Measurements from ENCODE around the gene FAAP20.
A peak's percentile ranks its signal among the peaks of the same experiment; 100 is the strongest.

FAAP20 gene

DNA sequence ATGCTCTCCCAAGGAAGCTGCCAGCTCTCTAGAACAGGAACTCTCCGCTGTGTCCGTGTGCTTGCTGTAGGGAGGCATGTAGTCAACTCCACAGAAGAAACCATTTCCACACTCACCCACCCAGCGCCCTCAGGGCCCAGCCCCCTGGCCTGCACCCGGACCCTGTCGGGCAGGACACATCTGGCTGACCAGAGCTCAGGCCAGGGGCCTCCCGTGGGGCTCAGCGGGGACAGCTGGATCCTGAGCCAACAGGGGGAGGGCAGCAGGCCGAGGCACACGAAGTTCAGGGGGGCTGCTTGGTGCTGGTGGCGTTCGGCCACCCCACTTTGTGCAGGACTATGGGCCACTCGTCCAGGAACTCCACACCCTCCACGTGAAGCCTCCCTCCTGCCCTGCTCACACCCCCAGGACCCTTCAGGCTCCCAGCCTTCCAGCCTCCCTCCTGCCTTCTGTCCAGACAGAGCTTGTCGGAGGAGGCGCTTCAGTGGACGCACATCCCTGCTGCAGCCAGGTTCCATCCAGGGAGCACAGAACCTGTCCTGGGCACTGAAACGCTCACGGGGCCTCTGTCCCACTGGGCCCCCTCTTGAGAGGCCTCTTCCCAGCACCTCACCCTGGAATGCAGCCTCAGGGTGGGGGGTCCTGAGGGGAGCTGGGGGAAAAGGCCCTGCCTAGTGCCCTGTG lies 15.0 kb upstream of the FAAP20 start:
- DNase-seq, result no peak

DNA sequence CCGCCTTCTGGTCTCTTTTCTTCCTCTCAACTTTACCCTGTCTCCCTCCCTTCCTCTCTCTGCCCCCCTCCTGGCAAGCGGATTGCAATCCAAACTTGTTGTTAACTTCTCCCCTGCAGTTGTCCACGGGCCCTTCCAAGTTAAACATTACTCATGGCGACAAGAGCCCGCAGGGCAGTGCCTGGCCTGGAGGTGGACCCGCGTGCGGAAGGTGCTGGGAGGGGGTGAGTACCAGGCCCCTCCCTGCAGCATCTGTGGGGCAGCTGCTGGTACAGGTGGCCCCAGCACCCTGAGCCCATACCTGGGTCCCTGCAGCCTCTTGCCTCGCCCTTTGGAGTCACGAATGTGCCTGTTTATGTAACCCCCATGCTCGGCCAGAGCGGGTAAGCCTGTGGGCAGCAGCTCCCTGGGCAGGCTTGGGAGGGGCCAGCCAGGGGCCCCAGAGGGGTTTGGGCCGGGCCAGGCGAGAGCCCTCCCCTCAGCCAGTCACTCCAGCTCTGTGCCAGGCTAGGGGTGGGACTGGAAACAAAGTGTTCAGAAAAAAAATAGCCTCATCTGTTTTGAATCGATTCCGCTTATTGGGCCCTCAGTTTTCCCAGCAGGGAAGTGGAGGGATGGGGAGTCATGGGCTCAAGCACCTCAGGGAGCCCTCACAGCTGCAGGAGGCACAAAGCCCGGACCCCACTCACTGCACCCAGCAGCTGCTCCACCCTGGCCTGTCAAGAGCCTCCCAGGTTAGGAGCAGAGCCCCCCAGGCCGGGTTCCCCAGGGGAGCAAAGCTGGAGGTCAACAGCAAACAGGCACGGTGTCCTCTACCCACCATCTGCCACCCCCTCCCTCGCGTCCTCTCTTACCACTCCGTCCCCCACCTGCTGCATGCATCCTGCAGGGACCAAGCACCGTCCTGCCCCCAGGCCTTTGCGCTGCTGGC lies 14.0 kb upstream of the FAAP20 start:
- DNase-seq, result no peak

DNA sequence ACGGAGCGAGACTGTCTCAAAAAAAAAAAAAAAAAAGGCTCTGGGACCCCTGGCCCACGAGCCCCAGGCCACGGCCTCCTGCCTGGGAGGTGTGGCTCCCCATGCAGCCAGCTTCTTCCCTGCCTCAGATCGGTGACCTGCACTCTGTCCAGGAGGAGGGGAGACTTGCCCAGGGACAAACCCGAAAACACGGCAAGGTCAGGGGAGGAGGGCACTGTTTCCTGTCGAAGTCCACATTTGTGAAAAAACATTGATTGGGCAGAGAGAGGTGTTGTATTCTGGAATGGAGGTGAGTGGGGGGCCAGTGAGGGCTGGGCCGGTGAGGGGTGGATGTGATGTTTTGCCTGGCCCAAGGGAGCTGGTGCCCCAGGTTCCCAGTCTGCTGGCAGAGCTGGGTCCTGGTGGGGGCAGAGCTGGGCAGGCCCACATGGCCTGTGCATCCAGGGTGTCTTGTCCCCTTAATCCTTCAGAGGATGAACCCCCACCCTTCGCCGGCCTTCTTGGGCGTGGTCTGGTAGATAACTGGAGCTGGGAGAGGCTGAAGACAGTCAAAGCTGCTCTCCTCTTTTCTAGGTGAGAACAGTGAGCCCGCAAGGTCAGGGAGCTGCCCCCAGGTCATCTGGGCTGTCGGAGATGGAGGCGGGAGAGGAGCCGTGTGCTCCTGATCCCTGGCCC lies 12.4 kb upstream of the FAAP20 start:
- DNase-seq, result no peak

DNA sequence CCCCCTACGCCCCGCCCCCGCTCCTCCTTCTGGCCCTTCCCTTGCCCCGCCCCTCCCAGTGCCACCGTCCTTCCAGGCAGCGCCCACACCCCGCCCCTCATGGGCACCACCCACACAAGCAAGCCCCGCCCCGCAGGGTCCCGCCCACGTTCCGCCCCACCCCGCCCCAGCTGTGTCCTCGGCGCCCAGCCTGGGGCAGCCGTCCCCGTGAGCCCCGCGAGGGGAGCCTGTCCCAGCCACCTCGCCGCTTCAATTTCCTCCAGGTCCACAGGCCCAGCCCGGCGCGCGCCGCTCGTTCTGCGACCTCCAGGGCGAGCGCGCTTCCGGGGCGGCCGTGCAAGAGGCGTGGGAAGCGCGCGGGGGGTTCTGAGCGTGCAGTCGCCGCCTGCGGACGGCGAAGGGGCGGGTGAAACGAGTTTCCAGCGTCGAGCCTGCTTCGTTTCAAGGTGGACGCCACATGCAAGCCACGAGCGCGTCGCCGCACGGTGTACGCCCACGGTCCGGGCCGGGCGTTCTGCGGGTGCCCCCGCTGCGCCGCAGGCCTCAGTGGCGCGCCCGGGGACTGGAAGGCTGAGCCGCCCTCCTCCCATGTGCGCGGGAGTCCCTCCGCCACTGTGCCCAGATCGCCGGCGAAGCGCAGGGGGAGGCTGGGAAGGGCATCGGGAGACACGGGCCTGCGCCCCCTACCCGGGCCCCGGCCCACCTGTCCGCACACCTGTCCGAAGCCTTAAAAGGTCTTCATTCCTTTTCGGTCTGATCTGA lies 10.8 kb upstream of the FAAP20 start:
- DNase-seq, result peak; percentile 87

DNA sequence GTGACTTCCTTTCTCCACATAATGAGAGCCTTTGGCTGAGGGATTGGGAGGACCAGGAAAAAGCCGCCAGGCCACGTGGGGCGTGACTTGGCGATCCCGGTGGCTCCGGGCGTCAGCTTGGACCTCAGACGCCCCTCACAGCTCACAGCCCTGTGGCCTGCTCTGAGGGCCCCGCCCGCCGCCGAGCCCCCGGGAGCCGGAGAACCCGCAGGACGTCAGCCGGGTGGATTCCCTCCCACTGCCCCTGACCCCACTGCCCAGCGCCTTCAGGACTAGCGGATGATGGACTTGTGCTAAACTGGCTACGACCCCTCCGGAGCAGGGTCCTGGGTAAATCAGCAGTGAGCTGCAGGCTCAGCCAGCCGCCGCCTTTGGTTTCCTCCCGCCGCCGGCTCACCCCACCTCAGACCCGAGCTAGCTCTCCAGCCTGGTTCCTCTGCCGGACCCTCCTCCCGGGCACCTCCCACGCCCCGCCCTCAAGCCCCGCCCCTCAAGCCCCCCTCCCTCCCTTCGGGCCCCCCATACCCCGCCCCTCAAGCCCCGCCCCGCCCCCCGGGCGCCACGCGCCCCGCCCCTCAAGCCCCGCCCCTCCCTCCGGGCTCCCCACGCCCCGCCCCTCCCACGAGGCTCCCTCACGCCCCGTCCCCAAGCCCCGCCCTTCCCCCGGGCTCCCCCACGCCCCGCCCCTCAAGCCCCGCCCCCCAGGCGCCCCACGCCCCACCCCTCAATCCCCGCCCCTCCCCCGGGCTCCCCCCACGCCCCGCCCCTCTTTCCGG lies 10.0 kb upstream of the FAAP20 start:
- DNase-seq, result no peak

DNA sequence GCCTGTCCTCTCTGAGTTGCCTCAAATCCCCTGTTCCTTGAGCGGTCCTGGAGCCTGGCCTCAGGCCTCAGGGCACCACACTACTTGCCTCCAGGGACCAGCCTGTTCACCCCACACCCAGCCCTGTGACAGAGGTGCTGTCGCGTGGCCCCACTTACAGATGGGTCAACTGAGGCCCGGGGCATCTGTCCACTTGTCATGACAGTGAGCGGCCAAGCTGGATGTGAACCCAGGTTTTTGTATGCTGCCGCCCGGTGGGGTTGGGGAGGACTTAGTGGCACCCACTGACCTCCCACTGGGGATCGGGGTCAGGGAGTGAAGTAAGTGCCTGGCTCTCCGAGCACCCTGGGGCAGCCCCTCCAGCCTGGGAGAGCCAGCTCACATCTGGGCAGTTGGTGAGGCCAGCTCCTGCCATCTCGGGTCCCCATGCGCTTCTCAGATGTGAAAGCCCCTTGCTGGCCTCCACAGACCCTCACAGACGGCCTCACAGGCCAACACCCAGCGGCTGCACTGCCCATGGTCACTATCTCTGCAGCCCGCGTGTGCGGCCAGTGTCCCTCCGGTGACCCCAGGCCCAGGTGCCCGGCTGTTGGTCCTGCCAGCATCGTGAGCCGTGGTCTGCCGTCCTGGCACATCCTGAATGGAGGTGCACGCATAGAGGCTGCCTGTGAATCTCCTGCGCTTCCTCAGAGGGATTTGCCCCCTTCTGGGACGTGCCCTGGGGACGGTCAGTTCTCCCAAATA lies 9.3 kb upstream of the FAAP20 start:
- no peak for DNase-seq

DNA sequence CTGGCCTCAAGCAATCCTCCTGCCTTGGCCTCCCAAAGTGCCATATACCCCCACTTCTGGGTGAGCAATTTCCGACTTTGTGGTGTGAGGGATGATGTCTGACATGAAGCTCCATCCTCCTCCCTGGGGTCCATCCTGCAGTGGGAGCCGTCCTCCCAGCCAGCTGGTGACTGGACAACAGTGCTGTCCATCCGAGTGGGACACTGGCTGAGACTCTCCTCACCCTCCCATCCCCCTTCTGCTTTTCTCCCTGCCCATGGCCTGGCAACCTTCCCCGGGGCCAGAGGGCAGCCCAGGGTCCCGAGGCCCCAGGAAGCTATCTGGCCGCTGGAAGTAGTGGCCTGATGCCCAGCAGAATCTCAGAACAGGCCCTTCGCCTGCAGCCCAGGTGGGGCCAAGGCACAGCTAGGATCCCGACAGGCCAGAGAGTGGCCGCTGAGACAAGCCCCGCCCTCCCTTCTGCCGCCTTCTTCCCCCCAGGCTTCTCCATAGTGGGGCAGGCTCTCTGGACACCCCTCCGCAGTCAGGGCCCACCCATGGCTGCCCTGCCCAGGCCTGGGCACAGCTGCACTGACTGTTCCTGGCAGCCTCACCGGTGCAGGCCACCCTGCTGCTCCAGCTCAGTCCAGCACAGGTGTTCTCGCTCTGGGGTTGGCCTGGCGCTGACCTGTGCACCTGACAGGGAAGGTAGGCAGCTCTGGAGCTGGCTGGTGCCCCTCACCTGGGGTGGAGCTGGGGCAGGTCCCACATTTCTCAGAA lies 8.4 kb upstream of the FAAP20 start:
- no peak for DNase-seq

DNA sequence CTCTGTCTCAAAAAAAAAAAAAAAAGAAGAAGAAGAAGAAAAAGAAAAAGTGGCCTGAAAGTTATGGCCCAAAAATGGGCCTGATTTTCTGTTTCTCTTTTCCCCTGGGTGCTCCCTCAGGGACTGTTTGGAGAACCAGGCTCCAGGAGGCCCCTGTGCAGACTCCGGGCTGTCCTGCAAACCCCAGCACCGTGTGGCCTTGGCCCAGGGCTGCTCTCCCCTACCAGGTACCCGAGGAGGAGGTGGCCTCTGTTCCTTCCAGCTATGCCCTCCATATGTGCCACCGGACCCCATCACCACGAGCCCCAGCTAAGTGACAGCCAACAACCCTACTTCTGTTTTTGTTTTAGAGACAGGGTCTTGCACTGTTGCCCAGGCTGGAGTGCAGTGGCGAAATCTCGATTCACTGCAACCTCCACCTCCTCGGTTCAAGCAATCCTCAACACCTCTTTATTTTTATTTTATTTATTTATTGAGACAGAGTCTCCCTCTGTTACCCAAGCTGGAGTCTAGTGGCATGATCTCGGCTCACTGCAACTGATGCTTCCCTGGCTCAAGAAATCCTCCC lies 7.5 kb upstream of the FAAP20 start:
- DNase-seq, result no peak

DNA sequence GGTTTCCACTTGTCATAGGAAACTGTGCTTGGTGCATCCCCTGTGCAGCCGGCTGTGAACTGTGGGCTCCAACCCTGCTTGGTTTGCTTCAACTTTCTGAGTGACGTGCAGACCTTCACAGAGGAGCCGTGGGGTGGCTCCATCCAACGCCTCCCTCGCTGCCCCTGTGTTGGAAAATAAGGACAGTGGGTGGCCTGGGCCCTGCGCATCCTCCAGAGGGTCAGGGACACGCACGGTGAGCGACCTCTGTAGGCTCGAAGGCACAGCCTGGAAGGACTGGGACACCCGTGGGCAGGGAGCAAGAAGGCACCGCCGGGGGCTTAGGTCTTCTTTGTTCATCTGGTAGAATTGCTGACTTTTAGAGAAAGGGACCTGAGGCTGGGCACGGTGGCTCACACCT lies 6.5 kb upstream of the FAAP20 start:
- no peak for DNase-seq

DNA sequence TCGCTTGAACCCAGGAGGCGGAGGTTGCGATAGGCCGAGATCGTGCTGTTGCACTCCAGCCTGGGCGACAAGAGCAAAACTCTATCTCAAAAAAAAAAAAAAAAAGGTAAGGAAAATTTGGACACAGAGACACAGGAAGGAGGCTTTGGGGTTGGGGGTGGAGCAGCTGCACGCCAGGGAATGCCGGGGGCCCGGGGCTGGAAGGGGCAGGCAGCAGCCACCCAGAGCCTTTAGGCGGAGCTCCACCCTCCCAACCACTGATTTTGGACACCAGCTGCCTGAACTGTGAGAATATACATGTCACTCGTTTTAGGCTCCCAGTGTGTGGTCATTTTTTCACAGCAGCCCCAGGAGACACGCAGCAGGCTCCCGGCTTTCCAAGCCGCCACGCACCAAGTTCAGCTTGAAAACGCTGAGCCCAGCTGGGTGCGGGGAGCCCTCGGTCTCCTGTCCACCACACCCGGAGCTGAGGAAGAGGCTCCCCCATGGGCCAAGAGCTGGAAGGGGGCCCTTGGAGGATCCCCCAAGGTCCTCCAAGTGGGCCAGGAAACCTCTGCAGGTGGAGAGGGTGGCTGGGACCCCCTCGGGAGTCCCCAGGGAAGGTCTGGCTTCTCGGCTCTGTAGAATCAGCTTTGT lies 5.9 kb upstream of the FAAP20 start:
- no peak for DNase-seq

DNA sequence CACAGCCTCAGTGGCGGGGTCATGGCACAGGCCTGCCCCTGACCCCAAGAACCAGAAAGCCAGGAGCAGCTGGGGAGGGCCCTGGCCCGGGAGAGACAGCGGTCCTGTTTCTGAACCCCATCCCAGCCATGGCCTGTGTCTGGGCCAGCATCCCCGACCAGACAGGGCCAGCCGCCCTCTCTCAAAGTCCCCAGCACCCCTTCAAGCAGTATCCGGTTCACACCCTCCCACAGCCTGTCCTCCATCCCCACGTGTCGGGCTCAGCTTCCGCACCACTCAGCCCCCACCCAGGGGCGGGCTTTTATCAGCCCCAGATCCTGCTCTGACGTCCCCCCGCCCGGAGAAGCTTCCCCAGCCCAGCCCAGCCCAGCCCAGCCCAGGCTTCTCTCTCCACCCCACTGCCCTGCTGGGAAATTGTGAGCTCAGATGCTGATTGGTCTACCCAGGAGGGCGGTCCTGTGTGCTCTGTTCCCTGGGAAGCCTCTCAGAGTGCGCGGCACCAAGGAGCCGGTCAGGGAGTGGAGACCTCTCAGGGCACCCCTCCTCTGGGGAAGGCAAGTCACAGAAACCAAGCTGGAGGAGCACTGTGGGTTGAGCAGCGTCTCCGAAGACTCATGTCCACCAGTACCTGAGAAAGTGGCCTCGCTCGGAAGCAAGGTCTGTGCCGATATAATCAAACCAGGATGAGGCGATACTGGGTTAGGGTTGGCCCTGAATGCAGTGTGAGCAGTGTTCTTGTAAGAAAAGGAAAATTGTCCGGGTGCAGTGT lies 4.7 kb upstream of the FAAP20 start:
- no peak for DNase-seq

DNA sequence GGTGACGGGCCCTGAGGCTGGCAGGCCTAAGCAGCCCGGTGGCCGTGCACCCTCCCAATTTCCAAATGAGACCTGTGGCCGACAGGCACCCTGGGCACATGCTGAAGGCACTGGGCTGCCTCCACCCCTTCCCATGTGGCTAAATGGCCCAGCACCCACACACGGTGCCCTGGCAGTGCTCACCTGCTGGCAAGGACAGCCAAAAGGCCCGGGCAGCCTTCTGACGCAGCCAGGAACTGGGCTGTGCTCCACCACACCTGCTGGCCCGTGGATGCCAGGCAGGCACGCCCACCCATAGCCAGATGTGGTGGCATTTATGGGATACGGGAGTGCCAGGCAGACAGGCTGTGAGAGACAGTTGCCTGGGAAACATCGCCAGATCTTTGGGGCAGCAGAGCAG lies 4.0 kb upstream of the FAAP20 start:
- no peak for DNase-seq

DNA sequence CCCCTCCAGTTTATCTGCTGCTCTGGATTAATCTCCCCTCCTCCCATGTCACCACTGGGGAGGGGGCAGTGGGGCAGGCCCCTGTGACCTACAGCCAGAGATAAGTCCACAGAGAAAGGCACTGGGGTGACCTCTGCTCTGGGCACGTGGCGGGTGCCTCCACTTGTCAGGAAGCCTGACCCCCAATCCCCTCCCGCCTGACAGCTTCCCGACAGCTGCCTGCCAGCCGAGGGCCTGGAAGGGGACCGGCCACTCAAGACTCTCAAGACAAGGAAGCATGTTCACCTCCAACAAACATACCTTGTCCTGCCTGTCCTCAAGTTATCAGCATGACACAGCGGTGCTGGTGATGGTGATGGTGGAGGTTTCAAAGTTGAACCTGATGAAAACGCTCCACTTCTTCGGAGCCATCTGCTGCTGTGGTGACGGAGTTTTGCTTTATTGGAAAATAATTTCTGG lies 3.2 kb upstream of the FAAP20 start:
- no peak for DNase-seq

DNA sequence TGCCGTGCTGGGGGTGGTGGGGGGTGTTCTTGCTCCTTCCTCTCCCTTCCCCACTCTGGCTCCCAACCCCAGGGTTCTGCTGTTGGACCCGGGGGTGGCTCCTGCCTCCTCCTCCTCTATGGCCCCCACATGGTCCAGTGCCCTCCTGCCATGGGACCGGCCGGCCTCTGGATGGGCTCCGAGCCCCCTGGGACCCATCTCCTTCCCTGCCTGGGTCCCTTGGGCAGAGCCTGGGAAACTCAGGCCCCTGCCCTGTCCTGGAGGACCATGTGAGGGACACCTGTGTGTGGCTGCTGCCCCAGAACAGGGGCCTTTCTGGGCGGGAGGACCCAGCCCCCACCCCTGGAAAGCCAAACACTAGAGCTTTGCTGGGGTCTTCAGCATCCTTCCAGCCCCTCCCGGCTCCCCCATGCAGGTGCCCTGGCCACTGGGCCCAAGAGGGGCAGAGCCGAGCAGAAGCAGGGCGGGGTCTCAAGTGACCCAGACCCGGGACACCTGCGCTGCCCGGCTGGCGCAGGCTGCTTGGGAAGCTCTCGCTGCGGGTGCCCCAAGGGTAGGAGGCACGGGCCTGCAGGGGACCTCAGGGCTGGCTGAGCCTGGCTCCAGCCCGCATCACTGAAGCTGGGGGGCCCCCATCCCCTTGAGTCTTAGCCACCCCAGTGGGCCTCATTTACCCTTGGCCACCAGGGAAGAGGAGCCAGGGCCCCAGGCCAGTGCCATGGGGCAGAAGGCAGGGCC lies 2.5 kb upstream of the FAAP20 start:
- DNase-seq, result no peak

DNA sequence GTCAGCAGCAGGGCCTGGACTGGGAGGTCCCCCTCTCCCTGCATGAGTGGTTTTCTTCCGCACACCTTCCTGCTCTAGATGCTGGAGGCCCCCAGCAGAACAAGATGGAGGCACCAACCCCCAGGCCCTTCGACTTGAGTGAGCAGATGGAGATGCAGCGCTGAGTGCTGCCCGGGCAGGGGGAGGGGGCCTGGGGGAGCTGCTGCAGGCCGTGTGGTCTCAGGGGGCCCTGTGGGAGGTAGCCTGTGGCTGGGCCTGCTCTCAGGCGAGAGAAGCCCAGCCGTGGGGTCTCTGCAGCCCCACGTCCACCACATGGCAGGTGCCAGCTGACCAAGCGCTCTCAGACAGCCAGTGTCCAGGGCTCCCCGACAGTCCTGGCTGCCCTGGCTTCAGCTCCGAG lies 1.2 kb upstream of the FAAP20 start:
- no peak for DNase-seq

DNA sequence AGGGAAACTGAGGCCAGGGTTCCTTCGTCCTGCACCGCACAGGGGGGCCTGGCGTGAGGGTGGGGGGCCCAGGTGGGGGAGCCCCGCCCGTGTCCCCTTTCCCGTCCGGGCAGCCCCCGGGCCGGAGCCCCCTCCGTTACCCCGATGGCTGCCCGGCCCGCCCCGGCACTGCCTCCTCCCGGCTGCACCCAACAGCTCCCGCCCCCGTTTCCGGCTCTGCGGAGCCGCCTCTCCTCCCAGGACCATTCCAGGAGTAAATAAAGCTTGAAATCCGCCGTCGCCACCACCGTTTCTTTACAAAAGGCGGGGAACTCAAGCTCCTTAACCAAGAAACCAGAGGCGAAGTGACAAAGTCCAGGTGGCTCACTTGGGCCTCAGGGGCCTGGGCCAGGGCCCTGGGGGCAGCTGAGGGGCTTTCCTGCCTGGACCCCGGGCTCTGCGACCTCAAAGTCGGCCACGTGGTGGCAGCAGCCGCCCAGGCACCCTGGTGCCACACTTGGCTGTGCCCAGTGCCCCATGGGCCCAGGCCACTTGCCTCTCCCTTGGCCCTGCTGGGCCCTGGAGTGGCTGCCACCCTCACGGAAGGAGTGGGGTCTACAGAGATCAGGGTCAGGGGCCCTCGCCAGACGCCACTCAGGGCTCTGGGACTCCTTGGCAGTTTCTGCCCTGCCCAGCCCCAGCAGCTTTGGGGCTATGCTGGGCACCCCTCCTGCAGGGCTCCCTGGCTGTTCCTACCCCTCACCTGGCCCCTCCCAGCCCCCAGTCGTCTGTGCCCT lies 514 bp upstream of the FAAP20 start:
- peak; percentile 85 for DNase-seq

Data from NCI-H345 (cell line).